ENCODE data around the gene NFAM1. TPM values are rescaled to one million over a fixed set of nuclear protein-coding genes. Genes with fewer than 3 reads are reported as not detected.

Gene NFAM1
- total RNA-seq, 6 donors from 2014 or later: 8.7 to 36.7 (median 15.9) TPM

DNA sequence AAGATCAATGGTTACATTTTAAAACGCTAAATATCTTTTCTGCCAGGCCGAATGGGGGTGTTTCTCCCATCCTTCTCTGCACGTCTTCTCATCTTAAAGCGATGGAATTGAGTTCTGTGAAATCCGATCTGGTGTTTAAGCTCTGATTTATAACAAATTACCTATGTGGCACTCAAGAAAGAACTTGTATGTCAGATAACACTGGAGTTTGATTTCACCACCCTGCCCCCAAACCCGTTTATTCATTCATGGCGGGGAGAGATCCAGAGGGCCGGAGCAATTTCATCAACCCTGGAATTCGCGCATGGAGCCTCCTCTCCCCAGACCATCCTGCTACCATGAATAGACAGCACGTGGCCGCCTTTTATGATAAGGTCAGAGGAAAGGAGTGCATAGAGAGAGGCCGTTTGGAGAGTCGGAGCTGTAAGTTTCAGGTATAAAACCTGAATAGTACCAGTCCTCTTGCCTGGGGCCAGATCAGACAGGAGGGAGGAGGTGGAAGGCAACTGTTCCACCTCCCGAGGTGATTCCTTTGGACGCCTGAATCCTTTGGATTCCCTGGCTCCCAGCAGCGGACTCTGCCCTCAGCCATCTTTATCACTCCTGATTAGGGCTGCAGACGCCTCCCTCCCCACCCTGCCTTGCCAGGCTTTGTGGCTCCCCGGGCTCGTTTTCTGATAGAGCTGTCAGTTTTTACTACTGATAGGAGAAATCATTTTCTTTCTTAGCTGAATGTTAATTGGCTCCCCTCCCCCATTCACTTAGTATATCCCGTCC is 27.3 kb upstream of the NFAM1 start:
- Histone ChIP-seq H3K27me3 (peaks cover 0 to 3% (median 0%) of the 10 kb centered on the region in 4 donors), H3K4me3 (no peak overlapping the region), H3K9me3 (no peaks in the 10 kb centered on the region), H3K27ac (no peak overlapping the region), H3K36me3 (no peaks in the 10 kb centered on the region), H3K4me1 (no peaks in the 10 kb centered on the region)
- DNase-seq: no peak
- WGBS, 2 donors: 35 to 42% methylated on average over 20 to 21 of the region's 21 CpGs
- ATAC-seq (ENCODE audit: low FRiP score in 2 of 2): no peak
- TF ChIP-seq POLR2AphosphoS5 (IDR thresholded peaks at IDR 0.05): no peak
- TF ChIP-seq EP300 (IDR thresholded peaks at IDR 0.05): no peak
- no peak for TF ChIP-seq POLR2A (IDR thresholded peaks at IDR 0.05)
- TF ChIP-seq, protein P1, sequence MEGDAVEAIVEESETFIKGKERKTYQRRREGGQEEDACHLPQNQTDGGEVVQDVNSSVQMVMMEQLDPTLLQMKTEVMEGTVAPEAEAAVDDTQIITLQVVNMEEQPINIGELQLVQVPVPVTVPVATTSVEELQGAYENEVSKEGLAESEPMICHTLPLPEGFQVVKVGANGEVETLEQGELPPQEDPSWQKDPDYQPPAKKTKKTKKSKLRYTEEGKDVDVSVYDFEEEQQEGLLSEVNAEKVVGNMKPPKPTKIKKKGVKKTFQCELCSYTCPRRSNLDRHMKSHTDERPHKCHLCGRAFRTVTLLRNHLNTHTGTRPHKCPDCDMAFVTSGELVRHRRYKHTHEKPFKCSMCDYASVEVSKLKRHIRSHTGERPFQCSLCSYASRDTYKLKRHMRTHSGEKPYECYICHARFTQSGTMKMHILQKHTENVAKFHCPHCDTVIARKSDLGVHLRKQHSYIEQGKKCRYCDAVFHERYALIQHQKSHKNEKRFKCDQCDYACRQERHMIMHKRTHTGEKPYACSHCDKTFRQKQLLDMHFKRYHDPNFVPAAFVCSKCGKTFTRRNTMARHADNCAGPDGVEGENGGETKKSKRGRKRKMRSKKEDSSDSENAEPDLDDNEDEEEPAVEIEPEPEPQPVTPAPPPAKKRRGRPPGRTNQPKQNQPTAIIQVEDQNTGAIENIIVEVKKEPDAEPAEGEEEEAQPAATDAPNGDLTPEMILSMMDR (IDR thresholded peaks at IDR 0.05): no peak

DNA sequence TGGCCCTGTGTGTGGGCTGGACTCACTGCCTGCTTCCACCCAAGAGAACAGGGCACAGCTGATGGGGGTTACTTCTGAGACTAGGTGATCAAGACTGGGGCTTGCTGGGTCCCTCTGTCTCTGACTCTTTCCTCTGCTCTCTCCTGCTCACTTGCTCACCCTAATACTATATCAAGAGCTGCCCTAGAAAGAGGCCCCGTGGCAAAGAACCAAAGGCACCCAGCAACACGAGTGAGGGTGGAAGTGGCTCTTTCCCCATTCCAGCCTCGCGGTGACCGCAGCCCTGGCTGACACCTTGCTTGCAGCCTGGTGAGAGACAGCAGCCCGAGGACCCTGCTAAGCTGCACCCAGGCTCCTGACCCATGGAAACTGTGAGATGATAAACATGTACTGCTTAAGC is 20.7 kb upstream of the NFAM1 start:
- Histone ChIP-seq H3K9me3 (no peaks in the 10 kb centered on the region), H3K4me1 (no peaks in the 10 kb centered on the region), H3K4me3 (no peak overlapping the region), H3K36me3 (no peaks in the 10 kb centered on the region), H3K27ac (no peak overlapping the region), H3K27me3 (no peaks in the 10 kb centered on the region)
- DNase-seq (no peak), ATAC-seq (ENCODE audit: low FRiP score in 2 of 2) (no peak)
- TF ChIP-seq POLR2AphosphoS5 (IDR thresholded peaks at IDR 0.05) (no peak), POLR2A (IDR thresholded peaks at IDR 0.05) (no peak), EP300 (IDR thresholded peaks at IDR 0.05) (no peak)
- TF ChIP-seq, protein P1 (IDR thresholded peaks at IDR 0.05): no peak
- 62 to 68% methylated on average over 5 to 6 of the region's 6 CpGs for WGBS, 2 donors

DNA sequence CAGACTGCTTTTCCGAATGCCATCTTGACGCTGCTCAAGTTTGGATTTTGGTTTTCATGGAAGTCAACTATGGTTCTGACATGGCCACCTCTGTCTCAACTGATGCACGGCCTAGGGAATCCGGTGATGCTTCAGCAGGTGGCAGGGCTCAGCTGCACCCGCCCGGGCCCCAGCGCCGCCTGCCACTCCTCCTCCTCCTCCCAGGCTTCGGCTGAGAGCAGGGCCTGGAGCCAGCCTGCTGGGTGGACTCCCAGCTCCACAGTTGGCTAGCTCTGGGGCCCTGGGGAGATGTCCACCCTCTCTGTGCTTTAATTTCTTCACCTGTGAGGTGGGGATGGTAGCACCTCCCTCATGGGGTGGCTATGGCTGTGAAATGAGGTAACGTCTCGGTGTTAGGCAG is 20.3 kb upstream of the NFAM1 start:
- no peaks in the 10 kb centered on the region for H3K36me3 ChIP-seq
- H3K9me3 ChIP-seq: no peaks in the 10 kb centered on the region
- H3K27me3 ChIP-seq: no peaks in the 10 kb centered on the region
- ATAC-seq (ENCODE audit: low FRiP score in 2 of 2) (peak in 1 of 2 donors; percentile 12), DNase-seq (no peak)
- TF ChIP-seq, protein P1 (IDR thresholded peaks at IDR 0.05): no peak
- TF ChIP-seq POLR2AphosphoS5 (IDR thresholded peaks at IDR 0.05): no peak
- no peak for TF ChIP-seq POLR2A (IDR thresholded peaks at IDR 0.05)
- TF ChIP-seq EP300 (IDR thresholded peaks at IDR 0.05): no peak
- H3K4me3 ChIP-seq: no peak overlapping the region
- no peaks in the 10 kb centered on the region for H3K4me1 ChIP-seq
- WGBS, 2 donors: 69 to 86% methylated on average over 7 to 11 of the region's 11 CpGs
- H3K27ac ChIP-seq: no peak overlapping the region

DNA sequence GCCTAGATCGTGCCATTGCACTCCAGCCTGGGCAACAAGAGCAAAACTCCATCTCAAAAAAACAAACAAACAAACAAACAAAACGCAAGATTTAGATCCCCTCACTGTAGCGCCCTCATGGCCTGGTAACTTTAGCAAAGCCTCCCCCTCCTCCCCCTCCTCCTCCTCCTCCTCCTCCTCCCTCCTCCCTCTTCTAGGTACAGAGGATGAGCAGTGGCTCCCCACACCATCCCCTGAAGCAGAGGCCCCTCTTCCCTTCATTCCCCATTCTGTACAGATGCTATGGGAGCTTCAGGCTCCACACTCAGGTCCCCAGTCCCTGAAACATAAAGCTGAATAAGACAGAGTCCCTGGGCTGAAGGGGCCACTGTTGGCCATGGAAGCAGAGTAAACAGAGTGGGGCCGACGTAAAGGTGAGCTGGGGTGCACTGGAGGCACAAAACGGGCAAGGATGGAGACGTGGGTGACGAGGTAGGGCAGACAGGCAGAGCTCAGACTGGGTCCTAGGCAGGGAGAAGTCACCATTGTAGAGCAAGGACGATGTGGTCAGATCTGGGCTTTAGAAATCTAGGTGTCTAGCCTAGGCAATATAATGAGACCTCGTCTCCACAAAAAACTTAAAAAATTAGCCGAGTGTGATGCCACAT is 19.4 kb upstream of the NFAM1 start:
- no peaks in the 10 kb centered on the region for H3K9me3 ChIP-seq
- no peaks in the 10 kb centered on the region for H3K36me3 ChIP-seq
- no peak for TF ChIP-seq POLR2AphosphoS5 (IDR thresholded peaks at IDR 0.05)
- no peak for TF ChIP-seq POLR2A (IDR thresholded peaks at IDR 0.05)
- TF ChIP-seq, protein P1 (IDR thresholded peaks at IDR 0.05): no peak
- no peak for TF ChIP-seq EP300 (IDR thresholded peaks at IDR 0.05)
- 77 to 80% methylated on average over 11 of the region's 11 CpGs for WGBS, 2 donors
- no peaks in the 10 kb centered on the region for H3K27me3 ChIP-seq
- ATAC-seq (ENCODE audit: low FRiP score in 2 of 2): no peak
- no peaks in the 10 kb centered on the region for H3K4me1 ChIP-seq
- H3K4me3 ChIP-seq: no peak overlapping the region
- H3K27ac ChIP-seq: no peak overlapping the region
- no peak for DNase-seq
